CD4-positive, CD25-positive, alpha-beta regulatory T cell (primary cell): ENCODE measurements around the gene PMEL. TPM values are rescaled to one million over a fixed set of nuclear protein-coding genes. Genes with fewer than 3 reads are reported as not detected.
"Not testable (repeated sequence)": the region's sequence is repeated elsewhere in the genome, so short reads cannot be mapped to it uniquely, and the experiment has no call there.

Experiments used
- ATAC-seq, 2 donors: fragments of 150-1000 bp; cut with Tn5 transposase; one replicate each; pipeline ENCODE4 v1.10.0; 2021; ENCODE audit warnings: low read depth in 2 of 2, moderate number of reproducible peaks in 2 of 2, moderate library complexity in 1 of 2
- DNase-seq, 3 donors: peaks; one replicate each; pipeline versions ENCODE4 v3.0.0 to v3.0.0-alpha.2; 2012 to 2022; ENCODE audit warnings: mixed read lengths in 1 of 3
- H3K27ac ChIP-seq: one replicate; pipeline ENCODE4 v1.7.0; 2013; ENCODE audit warnings: mild to moderate bottlenecking, low read length; ENCODE audit not compliant: insufficient read depth, poor library complexity, severe bottlenecking
- H3K27me3 ChIP-seq: one replicate; pipeline ENCODE4 v1.7.0; 2013; ENCODE audit warnings: low read length; ENCODE audit not compliant: control insufficient read depth, insufficient read depth
- H3K36me3 ChIP-seq: one replicate; pipeline ENCODE4 v1.7.0; 2013; ENCODE audit warnings: mild to moderate bottlenecking, low read length, moderate library complexity; ENCODE audit not compliant: control insufficient read depth, insufficient read depth
- H3K4me1 ChIP-seq: 2 replicates; pipeline ENCODE4 v1.7.0; 2013; ENCODE audit warnings: mild to moderate bottlenecking, low read length; ENCODE audit not compliant: insufficient read depth, control insufficient read depth, poor library complexity, severe bottlenecking
- H3K4me3 ChIP-seq: one replicate; pipeline ENCODE4 v1.7.0; 2013; ENCODE audit warnings: low read depth, mild to moderate bottlenecking, low read length, moderate library complexity
- H3K9me3 ChIP-seq, 2 experiments: 1 replicate in 1 of 2; 2 replicates in 1 of 2; pipeline ENCODE4 v1.7.0; 2013; ENCODE audit warnings: low read length in 2 of 2, mild to moderate bottlenecking in 1 of 2, moderate library complexity in 1 of 2; ENCODE audit not compliant: control insufficient read depth in 2 of 2
- H3K27ac Mint-ChIP-seq, 3 donors: one replicate each; pipeline ENCODE4 v1.8.0; 2020 to 2022; ENCODE audit warnings: mild to moderate bottlenecking in 3 of 3, mixed read lengths in 3 of 3, moderate library complexity in 2 of 3
- H3K27me3 Mint-ChIP-seq: one replicate; pipeline ENCODE4 v1.8.0; 2022; ENCODE audit warnings: mild to moderate bottlenecking, mixed read lengths
- H3K36me3 Mint-ChIP-seq: one replicate; pipeline ENCODE4 v1.8.0; 2020; ENCODE audit warnings: mixed read lengths
- H3K4me1 Mint-ChIP-seq, 4 donors: one replicate each; pipeline ENCODE4 v1.8.0; 2020 to 2022; ENCODE audit warnings: mixed read lengths in 4 of 4, mild to moderate bottlenecking in 1 of 4
- H3K4me3 Mint-ChIP-seq, 4 donors: one replicate each; pipeline ENCODE4 v1.8.0; 2020 to 2022; ENCODE audit warnings: mild to moderate bottlenecking in 4 of 4, mixed read lengths in 4 of 4, moderate library complexity in 3 of 4
- H3K9me3 Mint-ChIP-seq, 7 donors: one replicate each; pipeline ENCODE4 v1.8.0; 2020 to 2022; ENCODE audit warnings: mixed read lengths in 7 of 7, mild to moderate bottlenecking in 3 of 7, moderate library complexity in 2 of 7
- polyA plus RNA-seq, 4 donors: library from polyadenylated mRNA; unstranded; fragments of 300-500 nt; fragmentation: Illumina TruSeq; gene quantifications; one replicate each; pipeline ENCODE4 v1.2.3, GENCODE V29; 2021
- total RNA-seq: library from RNA; stranded (reverse); gene quantifications from one replicate; pipeline ENCODE4 v1.2.3, GENCODE V29; 2022

The PMEL gene
- total and polyA plus RNA-seq, 5 donors from 2014 or later: 0.52 to 0.86 (median 0.63) TPM; not detected in 1

DNA sequence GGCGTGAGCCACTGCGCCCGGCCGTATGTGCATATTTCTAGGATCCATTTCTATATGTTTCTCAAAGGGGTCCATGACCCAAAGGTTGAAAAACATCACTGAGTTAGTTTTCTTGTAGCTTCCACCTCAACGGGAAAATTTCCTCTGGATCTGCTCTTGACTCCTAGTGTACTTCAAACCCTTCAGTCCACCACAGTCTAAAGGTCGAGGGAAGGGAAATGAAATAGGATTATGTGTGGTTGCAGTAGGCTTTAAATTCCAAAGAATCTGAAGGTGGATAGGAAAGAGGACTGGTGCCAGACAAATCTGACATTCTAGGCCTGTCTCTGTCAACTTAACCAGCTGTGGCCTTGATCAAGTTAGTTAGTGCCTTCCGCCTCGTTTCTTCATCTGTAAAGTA, 29.5 kb upstream of the PMEL start:
- H3K27me3 Mint-ChIP-seq: no peaks in the 10 kb centered on the region
- no peak overlapping the region for H3K4me3 Mint-ChIP-seq
- Histone ChIP-seq H3K27ac (peak overlapping the region; percentile 50), H3K4me3 (no peak overlapping the region), H3K27me3 (no peaks in the 10 kb centered on the region), H3K4me1 (peaks cover 18% of the 10 kb centered on the region), H3K9me3 (no peaks in the 10 kb centered on the region), H3K36me3 (peaks cover 42% of the 10 kb centered on the region)
- peak overlapping the region in 1 of 3 donors; percentile 52 for H3K27ac Mint-ChIP-seq
- H3K4me1 Mint-ChIP-seq: peaks cover 6 to 37% (median 26%) of the 10 kb centered on the region in 4 donors
- H3K36me3 Mint-ChIP-seq: peaks cover 30% of the 10 kb centered on the region
- ATAC-seq (no peak), DNase-seq (no peak)
- no peaks in the 10 kb centered on the region for H3K9me3 Mint-ChIP-seq

DNA sequence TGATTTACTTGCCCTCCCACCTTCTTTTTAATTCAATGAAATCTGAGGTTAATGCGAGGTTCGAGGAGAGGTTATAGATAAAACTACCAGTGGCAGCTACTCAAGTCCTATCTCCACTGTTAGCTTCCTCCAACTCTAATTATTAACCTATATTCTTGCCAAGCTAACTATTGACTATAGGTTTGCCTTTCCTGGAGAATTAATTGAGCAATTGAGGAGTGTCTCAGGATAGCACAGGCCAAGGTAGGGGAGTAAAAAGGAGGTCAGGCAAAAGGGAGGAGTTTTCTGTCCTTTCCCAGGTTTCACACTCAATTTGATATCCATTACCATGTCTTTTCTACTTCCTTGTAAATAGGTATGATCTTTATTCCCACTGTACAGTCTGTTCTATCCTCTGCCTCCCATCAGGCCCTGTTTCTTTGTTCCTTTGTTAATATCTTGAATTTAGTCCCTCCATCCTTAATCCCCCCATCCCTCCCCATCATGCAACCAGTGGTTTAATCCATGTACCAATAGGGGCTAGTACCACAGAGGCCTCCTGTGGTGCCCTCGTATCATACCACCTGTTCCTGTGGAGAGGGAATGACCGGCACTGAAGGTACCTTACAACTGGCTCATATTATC, 27.5 kb upstream of the PMEL start:
- Histone ChIP-seq H3K27ac (no peak overlapping the region), H3K9me3 (no peaks in the 10 kb centered on the region), H3K4me1 (peaks cover 18% of the 10 kb centered on the region), H3K4me3 (no peak overlapping the region), H3K27me3 (no peaks in the 10 kb centered on the region), H3K36me3 (peaks cover 57% of the 10 kb centered on the region)
- H3K27ac Mint-ChIP-seq: peak overlapping the region in 2 of 3 donors; percentile 20 to 25
- no peak for DNase-seq
- H3K4me3 Mint-ChIP-seq: no peak overlapping the region
- no peaks in the 10 kb centered on the region for H3K9me3 Mint-ChIP-seq
- no peaks in the 10 kb centered on the region for H3K27me3 Mint-ChIP-seq
- H3K4me1 Mint-ChIP-seq: peaks cover 6 to 29% (median 16%) of the 10 kb centered on the region in 4 donors
- H3K36me3 Mint-ChIP-seq: peaks cover 40% of the 10 kb centered on the region
- ATAC-seq: no peak

GRCh38 chr12:55991110-55991509, 25.3 kb upstream of the PMEL start:
- no peaks in the 10 kb centered on the region for H3K27me3 Mint-ChIP-seq
- no peaks in the 10 kb centered on the region for H3K9me3 Mint-ChIP-seq
- H3K27me3 ChIP-seq: no peaks in the 10 kb centered on the region
- DNase-seq (no peak), ATAC-seq (no peak)
- H3K4me3 Mint-ChIP-seq: no peak overlapping the region
- H3K4me1 ChIP-seq: peaks cover 3% of the 10 kb centered on the region
- H3K4me3 ChIP-seq: no peak overlapping the region
- peaks cover 43% of the 10 kb centered on the region for H3K36me3 Mint-ChIP-seq
- H3K27ac ChIP-seq: no peak overlapping the region
- no peaks in the 10 kb centered on the region for H3K9me3 ChIP-seq
- H3K4me1 Mint-ChIP-seq: peaks cover 2 to 8% (median 3%) of the 10 kb centered on the region in 4 donors
- H3K27ac Mint-ChIP-seq: peak overlapping the region in 1 of 3 donors; percentile 39
- peaks cover 62% of the 10 kb centered on the region for H3K36me3 ChIP-seq

GRCh38 chr12:55985976-55986375, 20.1 kb upstream of the PMEL start:
- not testable (repeated sequence) for H3K27me3 ChIP-seq, H3K9me3 ChIP-seq, H3K27ac Mint-ChIP-seq, H3K4me3 ChIP-seq, ATAC-seq, H3K27ac ChIP-seq, H3K27me3 Mint-ChIP-seq, H3K4me3 Mint-ChIP-seq, H3K4me1 ChIP-seq, DNase-seq, H3K9me3 Mint-ChIP-seq
- Mint-ChIP-seq H3K4me1 (peaks cover 0 to 15% (median 5%) of the 10 kb centered on the region in 4 donors), H3K36me3 (peaks cover 36% of the 10 kb centered on the region)
- peaks cover 54% of the 10 kb centered on the region for H3K36me3 ChIP-seq

- H3K27ac ChIP-seq: no peak overlapping the region
- Mint-ChIP-seq H3K27me3 (no peaks in the 10 kb centered on the region), H3K36me3 (peaks cover 35% of the 10 kb centered on the region), H3K27ac (no peak overlapping the region), H3K4me1 (peaks cover 0 to 20% (median 6%) of the 10 kb centered on the region in 4 donors), H3K4me3 (no peak overlapping the region), H3K9me3 (no peaks in the 10 kb centered on the region)
- peaks cover 52% of the 10 kb centered on the region for H3K36me3 ChIP-seq
- no peak for ATAC-seq
- H3K27me3 ChIP-seq: no peaks in the 10 kb centered on the region
- no peak for DNase-seq
- H3K4me3 ChIP-seq: no peak overlapping the region
- H3K9me3 ChIP-seq: no peaks in the 10 kb centered on the region
- H3K4me1 ChIP-seq: no peaks in the 10 kb centered on the region
Observed at GRCh38 chr12:55985341-55985740, 19.5 kb upstream of the PMEL start.

DNA sequence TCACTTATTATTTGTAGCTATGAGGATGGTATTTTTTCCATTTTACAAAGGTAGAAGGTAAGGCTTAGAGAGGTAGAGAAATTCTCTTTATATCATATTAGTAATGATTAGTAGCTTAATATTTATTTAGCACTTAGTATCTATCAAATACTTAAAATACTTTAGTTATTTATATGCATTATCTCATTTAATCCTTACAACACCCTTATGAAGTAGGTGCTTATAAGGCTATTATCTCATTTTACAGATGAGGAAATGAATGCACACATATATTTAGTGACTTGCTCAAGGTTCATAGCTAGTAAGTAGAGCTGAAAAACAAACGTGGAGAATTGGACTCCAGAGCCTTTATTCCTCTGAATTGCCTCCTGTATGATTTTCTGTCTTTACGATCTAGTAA, 19.0 kb upstream of the PMEL start:
- Mint-ChIP-seq H3K4me1 (peaks cover 0 to 23% (median 8%) of the 10 kb centered on the region in 4 donors), H3K36me3 (peaks cover 30% of the 10 kb centered on the region)

DNA sequence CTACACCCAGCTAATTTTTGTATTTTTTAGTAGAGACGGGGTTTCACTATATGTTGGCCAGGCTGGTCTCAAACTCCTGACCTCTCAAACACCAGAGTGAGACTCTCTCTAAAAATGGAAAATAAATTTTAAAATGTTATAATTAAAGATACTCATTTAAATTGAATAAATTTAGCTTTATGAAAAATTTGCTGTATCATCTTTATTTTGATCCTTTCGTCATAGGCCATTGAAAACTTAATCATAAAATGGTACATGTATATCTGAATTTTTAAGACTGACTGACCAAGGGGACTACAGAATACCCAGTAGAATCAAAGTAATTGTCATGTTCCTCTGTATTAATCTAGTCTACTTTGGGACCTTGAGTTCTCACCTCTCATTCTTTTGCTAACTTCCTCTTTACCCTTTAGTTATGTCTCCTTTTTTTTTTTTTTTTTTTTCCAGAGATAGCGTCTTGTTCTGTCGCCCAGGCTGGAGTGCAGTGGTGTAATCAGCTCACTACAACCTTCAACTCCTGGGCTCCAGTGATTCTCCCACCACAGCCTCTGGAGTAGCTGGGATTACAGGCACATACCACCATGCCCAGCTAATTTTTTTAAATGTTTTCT, 17.5 kb upstream of the PMEL start:
- no peak overlapping the region for H3K27ac Mint-ChIP-seq
- Histone ChIP-seq H3K36me3 (peaks cover 43% of the 10 kb centered on the region), H3K27me3 (no peaks in the 10 kb centered on the region), H3K9me3 (no peaks in the 10 kb centered on the region), H3K4me1 (no peaks in the 10 kb centered on the region), H3K27ac (no peak overlapping the region), H3K4me3 (no peak overlapping the region)
- no peaks in the 10 kb centered on the region for H3K27me3 Mint-ChIP-seq
- DNase-seq (no peak), ATAC-seq (no peak)
- H3K4me1 Mint-ChIP-seq: peaks cover 8 to 34% (median 17%) of the 10 kb centered on the region in 4 donors
- H3K36me3 Mint-ChIP-seq: peaks cover 30% of the 10 kb centered on the region
- H3K4me3 Mint-ChIP-seq: no peak overlapping the region
- no peaks in the 10 kb centered on the region for H3K9me3 Mint-ChIP-seq

More for the DNA sequence above, 19.0 kb upstream of the PMEL start:
- DNase-seq (no peak), ATAC-seq (no peak)
- no peak overlapping the region for H3K27ac Mint-ChIP-seq
- H3K27ac ChIP-seq: no peak overlapping the region
- no peaks in the 10 kb centered on the region for H3K4me1 ChIP-seq
- no peaks in the 10 kb centered on the region for H3K27me3 Mint-ChIP-seq
- no peak overlapping the region for H3K4me3 ChIP-seq
- H3K27me3 ChIP-seq: no peaks in the 10 kb centered on the region
- no peaks in the 10 kb centered on the region for H3K9me3 Mint-ChIP-seq
- H3K9me3 ChIP-seq: no peaks in the 10 kb centered on the region
- peaks cover 49% of the 10 kb centered on the region for H3K36me3 ChIP-seq
- H3K4me3 Mint-ChIP-seq: no peak overlapping the region
